ENCODE measurements around the gene PVR. TPM values are rescaled to one million over a fixed set of nuclear protein-coding genes. Genes with fewer than 3 reads are reported as not detected.

The PVR gene
- total and polyA plus RNA-seq, 5 donors from 2014 or later, result 0.25 to 0.37 TPM; not detected in 3

DNA sequence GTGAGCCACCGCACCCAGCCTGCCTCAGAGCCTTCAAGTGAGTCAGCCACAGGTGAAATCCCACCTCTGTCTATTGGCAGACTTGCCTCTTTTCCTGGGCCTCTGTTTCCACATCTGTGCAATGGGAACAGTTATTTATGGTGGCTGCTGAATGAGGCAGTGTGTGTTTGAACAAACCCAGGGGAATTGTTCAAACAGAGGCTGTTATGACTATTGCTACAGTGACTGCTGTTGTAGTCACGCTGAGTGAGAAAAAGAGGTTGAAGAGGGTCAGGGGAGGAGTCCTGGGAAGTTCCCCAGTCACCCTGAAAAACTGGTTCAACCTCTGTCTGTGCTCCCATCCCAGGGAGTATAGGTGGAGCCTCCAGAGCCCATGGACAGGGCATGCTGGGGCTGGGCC lies 27.7 kb downstream of the PVR start, which contains the start of gene CEACAM19:
Gene CEACAM19 (plus strand): TSS at position 83 of the 400 bp plus-strand sequence. CDS start 450 bp downstream, outside the sequence.
- no peak within 1 kb of the TSS for H3K27ac ChIP-seq (ENCODE audit: insufficient read depth, low read length, poor library complexity, severe bottlenecking)
- Mint-ChIP-seq H3K9me3 (no peaks in the 10 kb centered on the region), H3K27ac (no peak within 1 kb of the TSS), H3K4me3 (no peak within 1 kb of the TSS), H3K27me3 (no peaks in the 10 kb centered on the region), H3K36me3 (no peaks in the 10 kb centered on the region), H3K4me1 (no peaks in the 10 kb centered on the region)
- DNase-seq (no peak), ATAC-seq (ENCODE audit: low read depth in 2 of 2) (no peak)
- no peaks in the 10 kb centered on the region for H3K27me3 ChIP-seq (ENCODE audit: control insufficient read depth, insufficient read depth, low read length)
- H3K4me3 ChIP-seq (ENCODE audit: low read depth, low read length), result no peak within 1 kb of the TSS
- no peaks in the 10 kb centered on the region for H3K9me3 ChIP-seq (ENCODE audit: control insufficient read depth in 2 of 2, low read length in 2 of 2)
- no peaks in the 10 kb centered on the region for H3K36me3 ChIP-seq (ENCODE audit: control insufficient read depth, insufficient read depth, low read length)
- no peaks in the 10 kb centered on the region for H3K4me1 ChIP-seq (ENCODE audit: control insufficient read depth, insufficient read depth, low read length, poor library complexity, severe bottlenecking)

DNA sequence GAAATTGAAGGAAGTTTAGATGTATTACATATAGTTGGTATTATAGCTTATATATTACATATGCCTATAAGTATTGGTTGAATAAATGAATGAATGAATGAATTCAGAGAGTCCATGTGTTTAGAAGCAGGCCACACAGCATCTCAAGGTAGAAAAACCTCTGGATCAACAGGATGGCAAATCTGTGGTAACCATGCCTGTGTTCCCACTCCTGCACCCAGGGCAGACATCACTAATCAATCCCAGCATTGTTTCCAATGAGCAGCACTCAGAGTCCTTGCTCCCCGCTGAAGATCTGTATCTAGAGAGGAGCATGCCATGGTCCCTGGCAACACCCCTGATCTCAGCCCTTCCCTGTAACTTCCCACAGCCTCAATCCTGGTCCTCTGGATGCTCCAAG lies 28.5 kb downstream of the PVR start:
- ATAC-seq (ENCODE audit: low read depth in 2 of 2) (no peak), DNase-seq (no peak)
- H3K4me3 ChIP-seq (ENCODE audit: low read depth, low read length), result no peak overlapping the region
- no peak overlapping the region for H3K27ac ChIP-seq (ENCODE audit: insufficient read depth, low read length, poor library complexity, severe bottlenecking)
- H3K9me3 ChIP-seq (ENCODE audit: control insufficient read depth in 2 of 2, low read length in 2 of 2), result no peaks in the 10 kb centered on the region
- H3K9me3 Mint-ChIP-seq, result no peaks in the 10 kb centered on the region
- peaks cover 5% of the 10 kb centered on the region for H3K27me3 Mint-ChIP-seq
- H3K36me3 ChIP-seq (ENCODE audit: control insufficient read depth, insufficient read depth, low read length), result no peaks in the 10 kb centered on the region
- H3K27me3 ChIP-seq (ENCODE audit: control insufficient read depth, insufficient read depth, low read length), result no peaks in the 10 kb centered on the region
- H3K4me1 Mint-ChIP-seq, result no peaks in the 10 kb centered on the region
- no peaks in the 10 kb centered on the region for H3K36me3 Mint-ChIP-seq
- H3K27ac Mint-ChIP-seq, result no peak overlapping the region
- no peak overlapping the region for H3K4me3 Mint-ChIP-seq
- no peaks in the 10 kb centered on the region for H3K4me1 ChIP-seq (ENCODE audit: control insufficient read depth, insufficient read depth, low read length, poor library complexity, severe bottlenecking)

DNA sequence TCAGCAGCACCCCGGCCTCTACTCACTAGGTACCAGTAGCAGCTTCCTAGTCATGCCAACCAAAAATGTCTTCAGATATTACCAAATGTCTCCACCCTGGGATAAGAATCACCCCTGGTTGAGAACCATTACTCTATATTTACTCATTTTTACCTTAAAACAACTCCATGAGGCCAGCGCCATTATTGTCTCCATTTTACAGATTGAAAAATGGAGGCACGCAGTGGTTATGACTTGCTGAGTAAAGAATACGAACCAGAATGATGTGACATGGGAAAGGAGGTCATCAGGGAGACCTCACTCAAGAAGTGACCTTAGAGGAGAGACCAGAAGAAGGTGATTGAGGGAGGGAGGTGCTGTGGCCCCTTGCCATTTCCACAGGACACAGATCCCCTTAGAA lies 29.8 kb downstream of the PVR start:
- Histone ChIP-seq H3K36me3 (ENCODE audit: control insufficient read depth, insufficient read depth, low read length) (no peaks in the 10 kb centered on the region), H3K27ac (ENCODE audit: insufficient read depth, low read length, poor library complexity, severe bottlenecking) (no peak overlapping the region), H3K9me3 (ENCODE audit: control insufficient read depth in 2 of 2, low read length in 2 of 2) (no peaks in the 10 kb centered on the region), H3K27me3 (ENCODE audit: control insufficient read depth, insufficient read depth, low read length) (no peaks in the 10 kb centered on the region), H3K4me3 (ENCODE audit: low read depth, low read length) (no peak overlapping the region), H3K4me1 (ENCODE audit: control insufficient read depth, insufficient read depth, low read length, poor library complexity, severe bottlenecking) (no peaks in the 10 kb centered on the region)
- Mint-ChIP-seq H3K4me1 (no peaks in the 10 kb centered on the region), H3K36me3 (no peaks in the 10 kb centered on the region), H3K27me3 (peaks cover 10% of the 10 kb centered on the region), H3K4me3 (no peak overlapping the region), H3K9me3 (no peaks in the 10 kb centered on the region), H3K27ac (no peak overlapping the region)
- DNase-seq (no peak), ATAC-seq (ENCODE audit: low read depth in 2 of 2) (no peak)

DNA sequence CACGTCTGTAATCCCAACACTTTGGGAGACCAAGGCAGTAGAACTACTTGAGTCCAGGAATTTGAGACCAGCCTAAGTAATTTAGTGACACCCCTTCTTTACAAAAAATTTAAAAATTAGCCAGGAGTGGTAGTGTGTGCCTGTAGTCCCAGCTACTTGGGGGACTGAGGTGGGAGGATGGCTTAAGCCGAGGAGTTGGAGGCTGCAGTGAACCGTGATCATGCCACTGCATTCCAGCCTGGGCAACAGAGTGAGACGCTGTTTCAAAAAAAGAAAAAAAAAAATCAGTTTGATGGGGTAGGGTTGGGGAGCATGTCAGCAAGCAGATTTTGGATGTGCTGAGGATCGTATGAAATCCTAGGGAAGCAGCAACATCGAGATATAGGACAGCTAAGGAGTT lies 31.8 kb downstream of the PVR start:
- Histone ChIP-seq H3K9me3 (ENCODE audit: control insufficient read depth in 2 of 2, low read length in 2 of 2) (no peaks in the 10 kb centered on the region), H3K4me1 (ENCODE audit: control insufficient read depth, insufficient read depth, low read length, poor library complexity, severe bottlenecking) (no peaks in the 10 kb centered on the region), H3K27ac (ENCODE audit: insufficient read depth, low read length, poor library complexity, severe bottlenecking) (no peak overlapping the region), H3K36me3 (ENCODE audit: control insufficient read depth, insufficient read depth, low read length) (no peaks in the 10 kb centered on the region), H3K4me3 (ENCODE audit: low read depth, low read length) (no peak overlapping the region), H3K27me3 (ENCODE audit: control insufficient read depth, insufficient read depth, low read length) (no peaks in the 10 kb centered on the region)
- no peaks in the 10 kb centered on the region for H3K36me3 Mint-ChIP-seq
- H3K27me3 Mint-ChIP-seq, result peaks cover 16% of the 10 kb centered on the region
- no peak for ATAC-seq (ENCODE audit: low read depth in 2 of 2)
- DNase-seq, result no peak
- H3K4me1 Mint-ChIP-seq, result peaks cover 0 to 2% (median 0%) of the 10 kb centered on the region in 4 donors
- peaks cover 0 to 2% (median 0%) of the 10 kb centered on the region in 7 donors for H3K9me3 Mint-ChIP-seq
- H3K27ac Mint-ChIP-seq, result no peak overlapping the region
- H3K4me3 Mint-ChIP-seq, result no peak overlapping the region

DNA sequence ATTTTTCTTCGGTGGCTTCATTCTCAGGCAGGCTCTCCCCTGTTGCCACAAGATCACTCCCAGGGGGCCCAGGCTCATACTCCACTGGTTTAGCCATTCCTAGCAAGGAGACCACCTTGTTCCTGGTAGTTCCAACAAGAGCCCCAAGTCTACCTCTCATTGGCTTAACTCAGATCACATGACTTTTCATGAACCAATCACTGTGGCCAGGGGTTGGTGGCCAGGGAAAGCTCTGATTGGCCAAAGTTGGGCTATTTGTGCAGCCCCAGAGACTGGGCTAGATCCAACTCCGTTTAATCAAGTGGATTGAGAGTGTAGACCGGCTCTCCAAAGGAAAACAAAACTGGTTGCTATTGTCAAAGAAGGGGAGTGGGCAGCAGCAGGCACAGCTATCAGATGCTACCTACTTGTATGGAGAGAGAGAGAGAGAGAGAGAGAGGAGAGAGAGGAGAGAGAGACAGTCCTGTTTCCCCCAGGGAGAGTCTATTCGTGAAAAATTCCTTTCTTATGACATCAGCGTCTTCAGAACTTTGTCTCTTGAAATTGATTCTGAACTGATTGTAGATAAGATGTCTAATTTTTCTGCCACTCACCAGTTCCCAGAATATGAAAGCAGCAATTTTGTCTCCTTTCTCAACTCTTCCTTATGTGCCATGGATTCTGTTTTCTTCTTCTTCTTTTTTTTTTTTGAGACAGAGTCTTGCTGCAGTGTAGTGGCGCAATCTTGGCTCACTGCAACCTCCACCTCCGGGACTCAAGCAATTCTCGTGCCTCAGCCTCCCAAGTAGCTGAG lies 33.5 kb downstream of the PVR start:
- no peak overlapping the region for H3K4me3 ChIP-seq (ENCODE audit: low read depth, low read length)
- H3K27ac ChIP-seq (ENCODE audit: insufficient read depth, low read length, poor library complexity, severe bottlenecking), result no peak overlapping the region
- Mint-ChIP-seq H3K27ac (no peak overlapping the region), H3K4me1 (peaks cover 0 to 2% (median 0%) of the 10 kb centered on the region in 4 donors), H3K4me3 (no peak overlapping the region), H3K27me3 (peaks cover 17% of the 10 kb centered on the region), H3K9me3 (peaks cover 0 to 2% (median 0%) of the 10 kb centered on the region in 7 donors), H3K36me3 (no peaks in the 10 kb centered on the region)
- no peaks in the 10 kb centered on the region for H3K4me1 ChIP-seq (ENCODE audit: control insufficient read depth, insufficient read depth, low read length, poor library complexity, severe bottlenecking)
- ATAC-seq (ENCODE audit: low read depth in 2 of 2), result no peak
- no peaks in the 10 kb centered on the region for H3K27me3 ChIP-seq (ENCODE audit: control insufficient read depth, insufficient read depth, low read length)
- no peaks in the 10 kb centered on the region for H3K36me3 ChIP-seq (ENCODE audit: control insufficient read depth, insufficient read depth, low read length)
- no peaks in the 10 kb centered on the region for H3K9me3 ChIP-seq (ENCODE audit: control insufficient read depth in 2 of 2, low read length in 2 of 2)
- no peak for DNase-seq

DNA sequence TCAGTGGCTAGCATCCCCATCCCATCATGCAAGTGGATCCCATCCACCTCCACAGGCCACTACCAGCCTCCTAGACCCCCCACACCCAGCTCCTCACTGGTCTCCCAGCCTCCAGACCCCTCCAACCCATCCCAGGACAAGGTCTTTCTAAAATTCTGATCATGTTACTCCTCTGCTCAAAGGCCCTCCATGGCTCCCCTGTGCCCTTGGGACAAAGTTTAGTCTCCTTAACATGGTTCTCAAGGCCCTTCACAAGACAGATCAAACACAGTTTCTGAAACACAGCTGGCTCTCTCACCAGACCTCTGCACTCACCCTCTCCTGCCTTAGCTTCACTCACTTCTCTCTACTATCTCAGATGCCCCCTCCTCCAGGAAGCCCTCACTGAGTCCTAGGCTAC lies 36.8 kb downstream of the PVR start:
- no peaks in the 10 kb centered on the region for H3K27me3 ChIP-seq (ENCODE audit: control insufficient read depth, insufficient read depth, low read length)
- DNase-seq (no peak), ATAC-seq (ENCODE audit: low read depth in 2 of 2) (no peak)
- no peaks in the 10 kb centered on the region for H3K36me3 ChIP-seq (ENCODE audit: control insufficient read depth, insufficient read depth, low read length)
- Mint-ChIP-seq H3K27me3 (peaks cover 29% of the 10 kb centered on the region), H3K36me3 (no peaks in the 10 kb centered on the region), H3K4me1 (peaks cover 0 to 8% (median 2%) of the 10 kb centered on the region in 4 donors), H3K27ac (no peak overlapping the region), H3K4me3 (no peak overlapping the region), H3K9me3 (peaks cover 0 to 2% (median 0%) of the 10 kb centered on the region in 7 donors)
- no peaks in the 10 kb centered on the region for H3K4me1 ChIP-seq (ENCODE audit: control insufficient read depth, insufficient read depth, low read length, poor library complexity, severe bottlenecking)
- no peak overlapping the region for H3K4me3 ChIP-seq (ENCODE audit: low read depth, low read length)
- H3K27ac ChIP-seq (ENCODE audit: insufficient read depth, low read length, poor library complexity, severe bottlenecking), result no peak overlapping the region
- no peaks in the 10 kb centered on the region for H3K9me3 ChIP-seq (ENCODE audit: control insufficient read depth in 2 of 2, low read length in 2 of 2)

DNA sequence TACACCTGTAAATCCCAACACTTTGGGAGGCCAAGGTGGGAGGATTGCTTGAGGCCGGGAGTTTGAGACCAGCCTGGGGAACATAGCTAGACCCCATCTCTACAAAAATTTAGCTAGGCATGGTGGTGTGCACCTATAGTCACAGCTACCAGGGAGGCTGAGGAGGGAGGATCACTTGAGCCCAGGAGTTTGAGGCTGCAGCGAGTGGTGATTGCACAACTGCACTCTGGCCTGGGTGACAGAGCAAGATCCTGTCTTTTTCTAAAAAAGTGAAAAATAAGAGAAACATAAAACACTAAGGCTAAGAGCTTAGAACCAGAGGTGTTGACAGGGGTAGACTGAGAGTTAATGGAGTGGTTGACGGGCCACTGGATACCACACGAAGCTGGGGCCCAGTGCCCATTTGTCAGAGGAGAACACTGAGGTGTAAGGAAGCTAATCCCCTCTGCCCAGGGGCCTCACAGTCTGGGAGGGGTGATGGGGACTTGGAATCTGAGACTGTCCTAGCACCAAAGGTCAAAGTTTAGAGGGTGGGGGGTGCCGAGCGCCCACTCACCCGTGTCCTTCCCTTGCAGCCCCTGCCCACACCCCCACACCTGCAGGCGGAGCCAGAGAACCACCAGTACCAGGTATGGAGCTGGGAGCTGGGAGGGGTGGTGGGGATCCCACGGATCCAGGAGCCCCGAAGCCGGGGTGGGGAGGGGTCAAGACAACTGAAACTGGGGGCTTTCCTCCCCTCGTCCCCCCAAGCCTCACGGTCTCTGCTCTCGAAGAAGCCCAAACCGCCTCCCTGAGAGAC lies 38.5 kb downstream of the PVR start:
- Histone ChIP-seq H3K4me3 (ENCODE audit: low read depth, low read length) (no peak overlapping the region), H3K36me3 (ENCODE audit: control insufficient read depth, insufficient read depth, low read length) (no peaks in the 10 kb centered on the region), H3K27me3 (ENCODE audit: control insufficient read depth, insufficient read depth, low read length) (no peaks in the 10 kb centered on the region), H3K27ac (ENCODE audit: insufficient read depth, low read length, poor library complexity, severe bottlenecking) (no peak overlapping the region), H3K4me1 (ENCODE audit: control insufficient read depth, insufficient read depth, low read length, poor library complexity, severe bottlenecking) (no peaks in the 10 kb centered on the region), H3K9me3 (ENCODE audit: control insufficient read depth in 2 of 2, low read length in 2 of 2) (no peaks in the 10 kb centered on the region)
- no peak overlapping the region for H3K4me3 Mint-ChIP-seq
- H3K36me3 Mint-ChIP-seq, result no peaks in the 10 kb centered on the region
- H3K27ac Mint-ChIP-seq, result no peak overlapping the region
- DNase-seq (no peak), ATAC-seq (ENCODE audit: low read depth in 2 of 2) (no peak)
- H3K27me3 Mint-ChIP-seq, result peaks cover 24% of the 10 kb centered on the region
- peaks cover 0 to 2% (median 0%) of the 10 kb centered on the region in 7 donors for H3K9me3 Mint-ChIP-seq
- peaks cover 0 to 8% (median 2%) of the 10 kb centered on the region in 4 donors for H3K4me1 Mint-ChIP-seq

Data from CD4-positive, CD25-positive, alpha-beta regulatory T cell (primary cell).